ENCODE results near the gene CYP4F2. TPM values are rescaled to one million over a fixed set of nuclear protein-coding genes. Genes with fewer than 3 reads are reported as not detected.

Gene CYP4F2
- total and polyA plus RNA-seq, 2 experiments from 2014 or later: not detected

DNA sequence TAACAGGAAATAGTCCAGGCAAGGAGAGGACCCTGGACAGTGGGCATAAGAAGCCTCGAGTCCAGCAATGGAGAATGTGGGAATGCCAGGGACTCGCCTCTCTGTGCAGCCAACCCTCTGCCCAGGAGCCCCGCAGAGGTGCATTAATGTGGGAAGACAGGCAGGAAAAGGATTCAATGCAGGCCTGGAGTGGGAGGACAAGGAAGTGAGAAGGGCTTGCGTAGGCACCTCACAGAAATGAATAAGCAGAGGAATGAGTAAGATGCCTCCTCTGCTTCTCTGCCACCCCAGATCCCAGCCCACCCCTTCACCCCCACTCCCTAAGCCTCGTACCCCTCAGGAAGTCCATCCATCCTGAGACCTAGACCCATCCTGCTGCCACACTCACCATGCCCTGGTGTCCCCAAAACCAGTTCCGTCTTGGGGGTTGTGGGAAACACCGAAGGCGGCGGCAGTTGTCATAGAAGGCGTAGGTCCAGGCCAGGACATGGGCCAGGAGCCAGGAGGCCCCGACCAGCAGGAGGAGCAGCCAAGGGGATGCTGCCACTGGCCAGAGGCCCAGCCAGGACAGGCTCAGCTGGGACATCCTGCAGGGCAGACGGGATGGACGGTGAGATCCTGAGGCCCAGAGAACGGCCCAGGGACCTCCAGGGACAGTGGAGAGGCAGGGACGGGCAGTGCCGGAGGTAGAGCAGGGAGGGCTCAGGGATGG lies 692 bp downstream of the CYP4F2 start:
- Histone ChIP-seq H3K4me3 (no peak overlapping the region), H3K9me3 (ENCODE audit: low read depth) (no peaks in the 10 kb centered on the region), H3K27ac (no peak overlapping the region), H3K36me3 (no peaks in the 10 kb centered on the region), H3K4me1 (ENCODE audit: low read depth) (no peaks in the 10 kb centered on the region), H3K27me3 (no peaks in the 10 kb centered on the region)
- no peak for DNase-seq (ENCODE audit: low read depth in 1 of 2, low spot score in 1 of 2)
- TF ChIP-seq, protein P1, sequence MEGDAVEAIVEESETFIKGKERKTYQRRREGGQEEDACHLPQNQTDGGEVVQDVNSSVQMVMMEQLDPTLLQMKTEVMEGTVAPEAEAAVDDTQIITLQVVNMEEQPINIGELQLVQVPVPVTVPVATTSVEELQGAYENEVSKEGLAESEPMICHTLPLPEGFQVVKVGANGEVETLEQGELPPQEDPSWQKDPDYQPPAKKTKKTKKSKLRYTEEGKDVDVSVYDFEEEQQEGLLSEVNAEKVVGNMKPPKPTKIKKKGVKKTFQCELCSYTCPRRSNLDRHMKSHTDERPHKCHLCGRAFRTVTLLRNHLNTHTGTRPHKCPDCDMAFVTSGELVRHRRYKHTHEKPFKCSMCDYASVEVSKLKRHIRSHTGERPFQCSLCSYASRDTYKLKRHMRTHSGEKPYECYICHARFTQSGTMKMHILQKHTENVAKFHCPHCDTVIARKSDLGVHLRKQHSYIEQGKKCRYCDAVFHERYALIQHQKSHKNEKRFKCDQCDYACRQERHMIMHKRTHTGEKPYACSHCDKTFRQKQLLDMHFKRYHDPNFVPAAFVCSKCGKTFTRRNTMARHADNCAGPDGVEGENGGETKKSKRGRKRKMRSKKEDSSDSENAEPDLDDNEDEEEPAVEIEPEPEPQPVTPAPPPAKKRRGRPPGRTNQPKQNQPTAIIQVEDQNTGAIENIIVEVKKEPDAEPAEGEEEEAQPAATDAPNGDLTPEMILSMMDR (IDR thresholded peaks at IDR 0.05; ENCODE audit: low read depth, low read length): no peak

- Histone ChIP-seq H3K27ac (no peak overlapping the region), H3K4me3 (no peak overlapping the region), H3K36me3 (no peaks in the 10 kb centered on the region), H3K4me1 (ENCODE audit: low read depth) (no peaks in the 10 kb centered on the region), H3K27me3 (no peaks in the 10 kb centered on the region), H3K9me3 (ENCODE audit: low read depth) (no peaks in the 10 kb centered on the region)
- no peak for DNase-seq (ENCODE audit: low read depth in 1 of 2, low spot score in 1 of 2)
- TF ChIP-seq, protein P1 (IDR thresholded peaks at IDR 0.05; ENCODE audit: low read depth, low read length): no peak
These were observed 1.9 kb downstream of the CYP4F2 start for GRCh38 chr19:15895876-15896430.

GRCh38 chr19:15894359-15894758 lies 3.5 kb downstream of the CYP4F2 start:
- H3K9me3 ChIP-seq (ENCODE audit: low read depth): no peaks in the 10 kb centered on the region
- TF ChIP-seq, protein P1 (IDR thresholded peaks at IDR 0.05; ENCODE audit: low read depth, low read length): no peak
- no peak overlapping the region for H3K27ac ChIP-seq

DNA sequence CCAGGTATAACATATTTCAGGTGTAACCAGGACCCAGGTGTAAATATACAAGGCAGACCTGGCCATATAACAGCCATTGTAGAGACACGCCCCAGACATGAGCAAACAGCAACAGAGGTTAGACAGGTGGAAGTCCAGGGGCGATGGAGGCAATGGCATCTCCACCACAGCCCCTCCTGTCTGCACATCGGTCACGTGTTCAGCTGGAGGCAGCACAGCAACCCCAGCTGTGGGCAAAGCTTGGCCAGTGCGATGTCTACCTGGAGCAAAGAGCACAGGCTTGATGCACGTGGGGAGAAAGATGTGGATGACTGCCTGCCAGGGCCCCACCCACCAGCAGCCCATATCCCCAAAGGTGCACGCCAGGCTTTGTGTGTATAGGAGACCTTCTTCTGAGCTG lies 4.4 kb downstream of the CYP4F2 start:
- Histone ChIP-seq H3K27ac (no peak overlapping the region), H3K9me3 (ENCODE audit: low read depth) (no peaks in the 10 kb centered on the region), H3K36me3 (no peaks in the 10 kb centered on the region), H3K27me3 (no peaks in the 10 kb centered on the region), H3K4me3 (no peak overlapping the region), H3K4me1 (ENCODE audit: low read depth) (no peaks in the 10 kb centered on the region)
- TF ChIP-seq, protein P1 (IDR thresholded peaks at IDR 0.05; ENCODE audit: low read depth, low read length): no peak
- DNase-seq (ENCODE audit: low read depth in 1 of 2, low spot score in 1 of 2): no peak

More at GRCh38 chr19:15894359-15894758, 3.5 kb downstream of the CYP4F2 start:
- no peak overlapping the region for H3K4me3 ChIP-seq
- DNase-seq (ENCODE audit: low read depth in 1 of 2, low spot score in 1 of 2): no peak
- H3K4me1 ChIP-seq (ENCODE audit: low read depth): no peaks in the 10 kb centered on the region
- no peaks in the 10 kb centered on the region for H3K36me3 ChIP-seq
- H3K27me3 ChIP-seq: no peaks in the 10 kb centered on the region

DNA sequence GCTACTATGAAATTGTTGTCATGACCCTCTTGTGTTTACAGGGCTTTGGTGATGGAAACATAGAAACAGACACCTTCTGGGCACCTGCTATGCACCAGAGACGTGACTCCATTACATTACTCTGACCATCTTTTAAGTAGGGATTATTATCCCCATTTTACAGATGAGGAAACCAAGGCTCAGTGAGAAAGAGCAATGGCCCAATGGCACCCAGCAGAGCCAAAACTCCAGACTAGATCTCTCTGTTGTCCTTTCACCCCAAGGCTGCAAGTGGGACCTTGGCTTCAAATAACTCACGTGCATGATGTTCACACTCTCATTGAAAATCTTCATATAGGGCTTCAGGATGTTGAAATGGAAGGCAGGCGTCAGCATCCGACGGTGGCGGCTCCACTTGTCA lies 5.9 kb downstream of the CYP4F2 start:
- Histone ChIP-seq H3K4me1 (ENCODE audit: low read depth) (no peaks in the 10 kb centered on the region), H3K27ac (no peak overlapping the region), H3K36me3 (no peaks in the 10 kb centered on the region), H3K4me3 (no peak overlapping the region), H3K27me3 (no peaks in the 10 kb centered on the region), H3K9me3 (ENCODE audit: low read depth) (no peaks in the 10 kb centered on the region)
- TF ChIP-seq, protein P1 (IDR thresholded peaks at IDR 0.05; ENCODE audit: low read depth, low read length): no peak
- no peak for DNase-seq (ENCODE audit: low read depth in 1 of 2, low spot score in 1 of 2)

Data from cardiac muscle cell (in vitro differentiated cells and primary cell).